Vagina (tissue), 2 donors: ENCODE results near the gene TUBB3.

Experiments
- CTCF ChIP-seq, 3 experiments: fragments of 450-650 bp in 2 of 3; fragments of 200-600 bp in 1 of 3; sonication (generic) in 1 of 3; IDR thresholded peaks; one replicate each; pipeline ENCODE4 v1.5.1; 2017 to 2019; ENCODE audit warnings: antibody characterized with exemption in 3 of 3, mild to moderate bottlenecking in 2 of 3, moderate library complexity in 2 of 3
- POLR2A ChIP-seq, 2 donors: fragments of 450-650 bp; IDR thresholded peaks; one replicate each; pipeline ENCODE4 v1.6.1; 2017; ENCODE audit warnings: antibody characterized with exemption in 2 of 2, mild to moderate bottlenecking in 2 of 2, moderate library complexity in 2 of 2

GRCh38 chr16:89921702-89922476 lies 1.3 kb upstream of the TUBB3 start:
- TF ChIP-seq CTCF (IDR thresholded peaks at IDR 0.05) (no peak), POLR2A (IDR thresholded peaks at IDR 0.05) (no peak)
